ENCODE results near the gene GPNMB. TPM values are rescaled to one million over a fixed set of nuclear protein-coding genes. Genes with fewer than 3 reads are reported as not detected.

The GPNMB gene
- total and polyA plus RNA-seq, 2 of the 13 experiments (the other 11 are each of a cell fraction or from before 2014, with no cell fraction given), result 1.1 to 1.6 TPM

DNA sequence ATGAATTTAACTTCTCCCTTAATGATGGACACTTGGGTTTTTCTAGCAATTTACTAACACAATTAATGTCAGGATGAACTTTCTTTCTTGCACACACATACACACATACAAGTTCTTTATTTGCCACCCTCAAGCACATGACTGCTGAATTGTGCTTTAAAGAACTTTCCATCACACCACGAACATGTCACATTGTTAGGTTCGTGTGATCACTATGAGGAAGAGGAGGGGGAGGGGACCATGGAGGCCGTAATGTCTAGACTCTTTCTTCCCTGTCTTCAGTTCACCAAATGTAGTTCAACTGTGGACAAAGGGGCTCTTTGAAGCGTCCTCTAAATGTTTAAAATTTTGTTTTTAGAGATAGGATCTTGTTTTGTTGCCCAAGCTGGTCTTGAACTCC, 33.7 kb upstream of the GPNMB start:
- H3K4me3 ChIP-seq (replicated peaks in 1 of 3; ENCODE audit: insufficient read depth in 1 of 3, low read depth in 2 of 3, low read length in 3 of 3), result no peak overlapping the region
- WGBS (ENCODE audit: low lambda C conversion rate), result 34% methylated on average over 4 of the region's 4 CpGs
- H3K9ac ChIP-seq (ENCODE audit: insufficient read depth, low read depth, low read length), result no peak overlapping the region
- H4K20me1 ChIP-seq (ENCODE audit: insufficient read depth, low read length), result no peaks in the 10 kb centered on the region
- ATAC-seq, result no peak
- no peaks in the 10 kb centered on the region for H3K36me3 ChIP-seq (replicated peaks in 1 of 2; ENCODE audit: control insufficient read depth in 1 of 2, insufficient read depth in 2 of 2, low read length in 2 of 2)
- no peak overlapping the region for H3K4me2 ChIP-seq (ENCODE audit: low read depth, low read length)
- BruUV-seq (replicated peaks), result no TSS peak
- H3K79me2 ChIP-seq (ENCODE audit: insufficient read depth, low read length), result no peaks in the 10 kb centered on the region
- no peak overlapping the region for H3K27ac ChIP-seq (ENCODE audit: extremely low read length, insufficient read depth, low read length)
- in situ Hi-C loops (cut with HindIII; ENCODE audit: extremely low pct_ligation_motif_present, low pct_unique_long_range_greater_than_20kb), result no loop called here
- peaks cover 21% of the 10 kb centered on the region for H3K4me1 ChIP-seq (ENCODE audit: insufficient read depth, low read length)
- no peak for DNase-seq (ENCODE audit: low spot score)
- no peaks in the 10 kb centered on the region for H3K9me3 ChIP-seq (ENCODE audit: low read length)
- no peak overlapping the region for H2AFZ ChIP-seq (ENCODE audit: low read length)
- no peak for FAIRE-seq
- ChIA-PET POLR2A (no interaction called here), CTCF (ENCODE audit: low intra/inter-chr PET ratio, low total read pairs) (no interaction called here)
- intact Hi-C loops (cut with micrococcal nuclease; ENCODE audit: unreplicated experiment), result no loop called here
- TF ChIP-seq GTF2F1 (IDR thresholded peaks at IDR 0.05; ENCODE audit: low read length) (no peak), CHD2 (IDR thresholded peaks at IDR 0.05; ENCODE audit: low read depth, low read length) (no peak), ISX (CRISPR knock-in tag; conservative IDR thresholded peaks at IDR 0.05) (no peak), KDM4B (CRISPR knock-in tag; IDR thresholded peaks at IDR 0.05) (no peak), ZNF558 (CRISPR knock-in tag; IDR thresholded peaks at IDR 0.05; ENCODE audit: borderline replicate concordance) (no peak), ZKSCAN1 (IDR thresholded peaks at IDR 0.05; ENCODE audit: low read length) (no peak), MTF1 (CRISPR knock-in tag; IDR thresholded peaks at IDR 0.05) (no peak), ZNF879 (CRISPR knock-in tag; IDR thresholded peaks at IDR 0.05) (no peak), SALL1 (CRISPR knock-in tag; IDR thresholded peaks at IDR 0.05) (no peak)
- TF ChIP-seq, protein P1, sequence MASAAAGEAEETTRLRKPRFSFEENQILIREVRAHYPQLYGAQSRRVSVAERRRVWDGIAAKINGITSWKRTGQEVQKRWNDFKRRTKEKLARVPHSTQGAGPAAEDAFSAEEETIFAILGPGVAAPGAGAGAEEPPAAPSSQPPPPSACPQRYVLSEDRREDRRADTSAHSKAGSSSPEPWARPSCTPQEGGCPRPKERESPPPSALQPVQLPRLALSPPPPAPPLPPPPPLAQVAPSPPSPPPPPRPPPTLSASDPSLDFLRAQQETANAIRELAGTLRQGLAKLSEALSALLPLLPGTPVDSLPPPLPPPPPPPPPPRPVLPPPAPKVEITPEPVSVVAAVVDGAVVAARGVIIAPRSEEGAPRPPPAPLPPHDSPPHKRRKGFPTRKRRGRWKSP (CRISPR knock-in tag; IDR thresholded peaks at IDR 0.05), result no peak
- TF ChIP-seq, protein P2, sequence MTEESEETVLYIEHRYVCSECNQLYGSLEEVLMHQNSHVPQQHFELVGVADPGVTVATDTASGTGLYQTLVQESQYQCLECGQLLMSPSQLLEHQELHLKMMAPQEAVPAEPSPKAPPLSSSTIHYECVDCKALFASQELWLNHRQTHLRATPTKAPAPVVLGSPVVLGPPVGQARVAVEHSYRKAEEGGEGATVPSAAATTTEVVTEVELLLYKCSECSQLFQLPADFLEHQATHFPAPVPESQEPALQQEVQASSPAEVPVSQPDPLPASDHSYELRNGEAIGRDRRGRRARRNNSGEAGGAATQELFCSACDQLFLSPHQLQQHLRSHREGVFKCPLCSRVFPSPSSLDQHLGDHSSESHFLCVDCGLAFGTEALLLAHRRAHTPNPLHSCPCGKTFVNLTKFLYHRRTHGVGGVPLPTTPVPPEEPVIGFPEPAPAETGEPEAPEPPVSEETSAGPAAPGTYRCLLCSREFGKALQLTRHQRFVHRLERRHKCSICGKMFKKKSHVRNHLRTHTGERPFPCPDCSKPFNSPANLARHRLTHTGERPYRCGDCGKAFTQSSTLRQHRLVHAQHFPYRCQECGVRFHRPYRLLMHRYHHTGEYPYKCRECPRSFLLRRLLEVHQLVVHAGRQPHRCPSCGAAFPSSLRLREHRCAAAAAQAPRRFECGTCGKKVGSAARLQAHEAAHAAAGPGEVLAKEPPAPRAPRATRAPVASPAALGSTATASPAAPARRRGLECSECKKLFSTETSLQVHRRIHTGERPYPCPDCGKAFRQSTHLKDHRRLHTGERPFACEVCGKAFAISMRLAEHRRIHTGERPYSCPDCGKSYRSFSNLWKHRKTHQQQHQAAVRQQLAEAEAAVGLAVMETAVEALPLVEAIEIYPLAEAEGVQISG (CRISPR knock-in tag; IDR thresholded peaks at IDR 0.05), result no peak
- TF ChIP-seq, protein P3, sequence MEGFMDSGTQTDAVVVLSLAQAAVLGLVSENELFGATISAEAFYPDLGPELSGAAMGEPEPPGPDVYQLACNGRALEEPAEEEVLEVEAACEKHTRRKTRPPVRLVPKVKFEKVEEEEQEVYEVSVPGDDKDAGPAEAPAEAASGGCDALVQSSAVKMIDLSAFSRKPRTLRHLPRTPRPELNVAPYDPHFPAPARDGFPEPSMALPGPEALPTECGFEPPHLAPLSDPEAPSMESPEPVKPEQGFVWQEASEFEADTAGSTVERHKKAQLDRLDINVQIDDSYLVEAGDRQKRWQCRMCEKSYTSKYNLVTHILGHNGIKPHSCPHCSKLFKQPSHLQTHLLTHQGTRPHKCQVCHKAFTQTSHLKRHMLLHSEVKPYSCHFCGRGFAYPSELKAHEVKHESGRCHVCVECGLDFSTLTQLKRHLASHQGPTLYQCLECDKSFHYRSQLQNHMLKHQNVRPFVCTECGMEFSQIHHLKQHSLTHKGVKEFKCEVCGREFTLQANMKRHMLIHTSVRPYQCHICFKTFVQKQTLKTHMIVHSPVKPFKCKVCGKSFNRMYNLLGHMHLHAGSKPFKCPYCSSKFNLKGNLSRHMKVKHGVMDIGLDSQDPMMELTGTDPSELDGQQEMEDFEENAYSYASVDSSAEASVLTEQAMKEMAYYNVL (CRISPR knock-in tag; IDR thresholded peaks at IDR 0.05; ENCODE audit: borderline replicate concordance), result no peak
- 0 out of 5 replicates have a peak, but pooled peaks cover 0 to 5% of the 10 kb centered on the region in 2 experiments for H3K27me3 ChIP-seq (ENCODE audit: control insufficient read depth in 1 of 2, insufficient read depth in 2 of 2, low read length in 2 of 2)

Measured in HepG2 (cell line).